NCI-H510A treated with DMSO at 0.1 percent for 48 hours (cell line): Measurements from ENCODE around the gene E2F8.
A peak's percentile ranks its signal among the peaks of the same experiment; 100 is the strongest.

Experiments used
- DNase-seq: peaks from one replicate; lab custom pipeline; 2025; lab: John Stamatoyannopoulos, UW

The E2F8 gene

GRCh38 chr11:19252394-19253152 lies 11.8 kb upstream of the E2F8 start:
- no peak for DNase-seq

- DNase-seq: no peak
These were observed 10.8 kb upstream of the E2F8 start for GRCh38 chr11:19251577-19251976.

DNA sequence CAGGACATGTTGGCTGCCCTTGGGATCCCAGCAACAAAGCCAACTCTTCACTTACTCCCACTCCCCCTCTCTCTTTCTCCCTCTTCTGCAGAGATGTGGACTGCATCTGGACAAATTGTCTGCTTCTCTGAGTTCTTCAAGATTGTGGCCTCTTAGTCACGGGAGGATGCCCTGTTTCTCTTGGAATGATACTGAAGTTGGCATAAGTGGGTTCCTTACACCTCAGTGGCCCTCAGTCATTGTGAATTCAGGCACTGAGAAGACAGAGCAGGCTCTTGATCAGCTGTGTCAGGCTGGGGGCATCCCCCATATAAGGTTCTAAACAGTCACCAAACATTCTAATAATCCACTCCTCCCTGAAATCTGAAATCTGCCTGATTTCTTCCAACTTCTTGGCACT lies 6.1 kb upstream of the E2F8 start:
- DNase-seq: no peak

- no peak for DNase-seq
These were observed 4.6 kb upstream of the E2F8 start for GRCh38 chr11:19245351-19245750.

DNA sequence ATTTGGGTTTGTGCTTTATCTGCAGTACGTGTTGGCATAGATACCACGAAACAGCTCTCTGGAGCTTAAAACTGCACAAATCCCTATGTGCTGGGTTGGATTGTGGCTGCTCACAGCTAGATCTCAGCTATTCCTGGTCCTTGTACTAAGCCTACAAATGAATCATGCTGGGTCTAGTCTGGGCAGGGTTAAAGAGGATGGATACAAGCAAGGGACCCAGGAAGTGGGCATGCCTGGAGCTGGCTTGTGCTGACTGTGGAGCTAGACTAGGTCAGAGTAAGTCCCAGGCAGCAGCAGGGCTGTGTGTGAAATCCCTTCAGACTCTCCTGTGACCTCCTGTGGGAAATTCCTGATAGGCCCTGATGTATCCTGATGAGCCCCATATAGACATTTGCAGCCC lies 3.9 kb upstream of the E2F8 start:
- no peak for DNase-seq

- DNase-seq: peak; percentile 16
These were observed 3.3 kb upstream of the E2F8 start for GRCh38 chr11:19244084-19244483.

DNA sequence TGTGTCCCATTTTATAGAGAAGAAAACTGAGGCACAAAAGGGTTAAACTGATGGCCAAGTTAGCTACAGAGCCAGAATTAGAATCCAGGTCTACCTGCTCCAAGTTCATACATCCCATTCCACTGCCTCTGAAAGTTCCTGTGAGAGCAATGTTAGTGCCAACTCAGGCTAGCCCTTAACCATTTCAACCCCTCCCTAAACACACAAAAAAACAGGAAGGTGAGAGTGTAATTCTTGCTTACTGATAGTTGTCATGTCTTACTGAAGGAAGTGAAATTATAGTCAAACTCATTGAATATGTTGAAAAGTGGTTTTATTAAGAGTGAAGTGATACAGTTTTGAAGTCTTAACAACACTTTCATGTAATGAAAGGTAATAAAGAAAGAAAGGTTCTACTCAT lies 2.9 kb upstream of the E2F8 start:
- peak; percentile 16 for DNase-seq

DNA sequence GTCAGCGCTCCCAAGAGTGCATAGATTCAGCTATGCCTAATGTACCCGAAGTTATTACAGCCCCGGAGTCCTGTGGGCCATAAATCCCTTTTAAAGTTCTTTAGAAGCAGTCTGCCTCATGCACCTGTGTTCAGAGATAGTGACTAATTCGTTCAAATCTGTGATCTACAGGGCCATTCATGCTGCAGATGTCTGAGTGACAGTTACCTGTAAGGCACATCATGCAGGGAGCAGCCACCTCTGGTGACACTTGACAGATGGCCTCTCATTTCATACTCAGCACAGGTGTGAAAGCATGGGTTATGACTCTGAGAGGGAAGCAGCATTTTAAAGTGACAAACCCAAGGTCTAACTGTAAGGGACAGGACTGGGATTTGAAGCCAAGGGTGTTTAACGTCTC lies 2.4 kb upstream of the E2F8 start:
- DNase-seq: peak; percentile 2

- no peak for DNase-seq
These were observed 1.6 kb upstream of the E2F8 start for GRCh38 chr11:19242179-19242932.

GRCh38 chr11:19241260-19242178 lies 774 bp upstream of the E2F8 start:
- no peak for DNase-seq

DNA sequence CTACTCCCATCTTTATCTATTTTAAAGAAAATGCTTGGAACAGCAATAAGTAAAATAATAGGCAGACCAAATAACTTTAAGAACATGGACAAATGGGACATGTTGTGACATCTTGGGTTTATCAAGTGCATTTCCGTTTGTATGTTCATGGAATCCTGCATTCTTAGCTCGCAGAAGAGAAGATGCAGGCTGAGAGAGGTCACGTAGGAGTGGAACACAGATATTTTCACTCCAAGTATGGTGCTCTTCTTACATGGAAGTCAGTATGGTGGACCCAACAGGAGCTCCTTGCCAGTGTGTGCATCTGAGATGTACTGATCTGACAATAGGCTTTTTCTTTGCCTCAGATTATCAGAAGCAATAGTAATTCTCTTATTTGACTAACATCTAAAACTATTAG lies 1.7 kb downstream of the E2F8 start:
- no peak for DNase-seq

DNA sequence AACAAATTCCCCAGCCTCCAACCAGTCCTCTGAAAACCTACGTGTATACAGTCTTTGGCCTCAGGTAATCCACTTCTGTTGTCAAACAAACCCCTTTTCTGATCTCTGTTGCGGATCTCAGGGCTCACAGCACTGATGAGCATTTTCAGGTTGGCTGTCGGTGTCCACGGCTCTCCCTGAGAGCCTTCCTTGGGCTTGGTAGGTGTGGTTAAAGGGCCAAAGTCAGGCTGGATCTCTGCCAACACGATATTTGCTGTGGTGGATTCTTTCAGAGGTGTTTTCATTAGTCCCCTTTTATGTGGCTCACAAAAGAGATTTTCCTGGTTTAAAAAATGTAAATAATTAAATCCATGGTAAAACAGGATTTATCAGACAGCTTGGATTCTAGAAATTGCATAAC lies 2.9 kb downstream of the E2F8 start:
- DNase-seq: no peak

DNA sequence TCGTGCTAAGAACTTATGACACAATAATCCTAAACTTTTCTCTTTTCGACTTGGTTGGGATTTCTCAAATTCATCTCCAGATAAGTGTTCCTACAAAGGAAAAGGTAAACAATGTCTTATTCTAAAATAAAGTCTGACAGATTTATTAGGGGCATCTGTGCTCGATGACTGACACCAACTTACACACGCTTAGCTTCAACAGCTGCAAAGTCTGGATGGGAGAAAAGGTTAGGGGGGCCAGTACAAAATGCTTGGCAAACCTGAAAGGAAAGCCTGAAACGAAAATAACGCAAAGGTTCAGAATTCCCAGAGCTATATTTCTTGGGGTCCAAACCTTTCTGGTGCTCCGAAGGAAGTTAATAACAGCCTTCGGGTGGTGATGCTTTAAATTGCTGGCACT lies 3.4 kb downstream of the E2F8 start:
- DNase-seq: no peak

GRCh38 chr11:19234231-19234817 lies 6.4 kb downstream of the E2F8 start:
- no peak for DNase-seq

GRCh38 chr11:19232910-19233503 lies 7.7 kb downstream of the E2F8 start:
- DNase-seq: no peak

GRCh38 chr11:19229671-19230070 lies 11.1 kb downstream of the E2F8 start:
- DNase-seq: no peak

GRCh38 chr11:19228968-19229367 lies 11.8 kb downstream of the E2F8 start:
- no peak for DNase-seq

DNA sequence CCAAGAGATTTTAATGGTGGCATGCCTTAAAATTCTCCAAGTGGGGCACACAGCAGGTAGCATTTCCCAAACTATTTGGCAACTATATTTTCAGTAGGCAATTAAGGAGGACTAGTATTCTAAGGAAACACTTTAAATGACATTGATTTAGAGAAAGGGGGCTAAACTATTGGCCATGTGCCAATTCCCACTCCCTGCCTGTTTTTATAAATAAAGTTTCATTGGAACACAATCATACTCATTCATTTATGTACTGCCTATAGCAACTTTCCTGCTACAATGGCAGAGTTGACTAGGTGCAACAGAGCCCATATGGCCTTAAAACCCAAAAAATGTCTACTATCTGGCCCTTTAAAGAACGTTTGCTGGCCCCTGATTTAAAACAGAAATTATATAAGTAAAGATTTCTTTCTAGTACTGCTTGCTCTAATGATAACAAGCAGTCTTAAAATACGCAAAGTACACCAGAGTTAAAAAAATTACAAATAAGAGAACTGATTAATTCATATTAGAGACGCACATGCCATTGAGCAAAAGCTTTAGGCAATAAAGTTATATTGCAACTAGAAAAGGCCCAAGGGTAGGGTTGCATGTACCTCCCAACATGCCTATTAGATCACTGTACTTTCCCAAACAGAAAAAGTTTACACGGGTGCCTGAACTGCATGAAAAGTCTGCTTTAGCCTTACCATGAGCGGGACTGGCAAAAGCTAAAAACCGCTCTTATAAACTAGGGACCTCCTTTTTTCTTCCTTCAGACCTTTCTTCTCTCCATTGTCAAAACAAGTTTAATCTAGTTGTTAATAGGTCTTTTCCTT lies 14.2 kb downstream of the E2F8 start:
- no peak for DNase-seq

- no peak for DNase-seq
These were observed 15.2 kb downstream of the E2F8 start for GRCh38 chr11:19225581-19225980.

GRCh38 chr11:19225123-19225522 lies 15.6 kb downstream of the E2F8 start:
- no peak for DNase-seq
